DMS79 (cell line): ENCODE data around the gene DLX3.

Experiments
- DNase-seq: peaks from one replicate; lab custom pipeline; 2025; lab: John Stamatoyannopoulos, UW

The DLX3 gene

DNA sequence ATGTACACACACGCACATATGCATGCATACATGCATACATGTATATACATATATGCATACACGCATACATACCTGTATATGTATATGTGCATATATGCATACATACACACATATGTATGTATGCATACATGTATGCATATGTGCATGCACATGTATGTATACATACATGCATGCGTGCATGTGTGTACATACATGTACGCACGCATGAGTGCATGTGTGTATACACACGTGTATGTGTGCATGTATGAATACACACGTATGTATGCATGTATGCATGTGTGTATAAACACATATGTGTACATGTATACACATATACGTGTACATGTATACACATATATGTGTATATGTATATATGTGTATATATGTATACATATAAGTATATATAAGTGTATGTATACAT, 28.5 kb upstream of the DLX3 start:
- DNase-seq, result no peak

DNA sequence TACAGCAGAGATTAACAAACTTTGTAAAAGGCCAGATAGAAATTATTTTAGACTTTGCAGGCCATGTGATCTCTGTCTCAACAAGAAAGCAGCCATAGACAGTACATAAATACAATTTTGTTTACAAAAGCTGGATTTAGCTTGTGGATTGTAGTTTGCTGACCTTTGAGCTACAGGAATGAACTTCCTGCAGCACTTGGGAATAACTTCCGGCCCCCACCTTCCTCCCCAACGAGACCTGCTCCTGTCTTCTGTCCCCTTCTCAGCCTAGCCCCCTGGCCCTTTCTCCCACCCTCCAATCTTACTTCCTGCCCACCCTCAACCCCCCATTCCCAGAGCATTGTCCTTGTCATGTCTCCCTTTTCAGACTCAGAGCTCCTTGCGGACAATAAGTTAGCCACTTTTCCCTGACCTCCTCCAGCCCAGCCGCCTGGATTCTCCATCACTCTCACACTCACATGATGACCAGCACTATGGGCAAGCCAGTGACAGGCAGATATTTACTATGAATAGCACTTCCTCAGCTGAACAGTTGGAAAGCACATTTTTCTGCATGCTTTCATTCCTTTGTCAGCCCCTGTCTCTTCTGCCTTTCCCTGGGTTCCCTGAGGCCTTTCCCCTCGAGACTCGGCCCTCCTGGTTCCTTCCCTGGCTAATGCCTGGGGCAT, 27.6 kb upstream of the DLX3 start:
- DNase-seq, result no peak

DNA sequence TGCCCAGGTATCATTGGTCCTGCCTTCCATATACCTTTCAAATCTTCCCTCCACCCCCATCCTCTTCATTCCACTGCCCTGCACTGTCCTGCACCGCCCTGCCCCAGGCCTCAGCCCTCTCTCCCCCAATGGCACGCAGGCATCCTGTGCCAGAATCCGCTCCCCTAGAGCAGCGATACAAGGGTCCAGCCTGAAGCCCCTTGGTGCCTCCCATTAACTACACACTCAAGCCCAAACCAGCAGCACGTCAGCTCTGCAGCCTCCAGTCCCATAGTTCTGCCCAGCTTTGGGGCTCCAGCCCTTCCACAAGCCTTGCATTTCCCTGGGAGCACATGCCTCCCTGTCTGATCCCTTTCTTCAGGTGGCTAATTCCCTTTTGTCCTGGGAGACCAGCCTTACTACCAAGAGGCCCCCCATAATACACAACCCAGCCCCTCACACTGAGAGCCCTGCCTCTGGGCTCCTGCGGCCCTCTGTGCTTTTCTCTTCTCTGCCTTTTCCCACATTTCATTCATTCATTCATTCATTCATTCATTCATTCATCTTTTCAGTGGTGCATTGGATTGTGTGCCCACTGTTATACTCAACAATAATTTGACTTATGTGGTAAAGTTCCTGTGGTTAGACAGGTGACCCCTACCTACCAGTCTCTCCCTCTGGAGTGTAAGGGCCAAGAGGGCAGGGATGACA, 26.8 kb upstream of the DLX3 start:
- no peak for DNase-seq

DNA sequence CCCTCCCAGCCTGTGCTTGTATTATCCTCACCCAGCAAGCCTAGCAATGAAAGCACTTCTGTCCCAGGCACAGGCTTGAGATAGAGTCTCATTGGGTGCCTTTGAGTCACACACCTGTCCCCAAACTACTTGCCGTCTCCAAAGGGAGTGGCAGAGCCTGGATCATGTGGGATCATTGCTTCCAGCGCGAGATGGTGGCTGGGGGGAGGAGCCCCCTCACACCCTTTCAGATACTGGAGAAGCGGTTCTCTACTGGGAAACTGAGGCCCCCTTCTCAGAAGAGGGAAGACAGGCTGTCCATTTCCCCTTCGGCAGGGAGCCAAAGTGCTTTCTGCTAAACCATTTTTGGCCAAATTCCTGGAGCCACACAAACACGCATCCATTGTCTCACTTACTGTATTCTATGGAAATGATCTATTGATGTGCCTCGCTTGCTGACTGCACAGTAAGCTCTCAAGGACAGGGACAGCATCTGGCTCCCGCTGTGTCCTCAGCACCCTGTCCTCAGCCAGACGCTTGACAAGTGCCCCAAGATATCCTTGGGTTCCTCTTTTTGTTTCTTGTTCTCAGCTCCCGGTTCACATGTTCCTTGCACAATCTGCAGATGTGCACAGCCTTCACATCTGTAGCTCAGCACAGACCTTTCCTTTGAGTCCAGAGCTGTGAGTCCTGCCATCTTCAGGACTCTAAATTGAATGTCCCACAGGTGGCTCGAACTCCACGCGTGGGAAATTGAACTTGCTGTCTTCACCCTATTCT, 26.0 kb upstream of the DLX3 start:
- DNase-seq, result no peak

DNA sequence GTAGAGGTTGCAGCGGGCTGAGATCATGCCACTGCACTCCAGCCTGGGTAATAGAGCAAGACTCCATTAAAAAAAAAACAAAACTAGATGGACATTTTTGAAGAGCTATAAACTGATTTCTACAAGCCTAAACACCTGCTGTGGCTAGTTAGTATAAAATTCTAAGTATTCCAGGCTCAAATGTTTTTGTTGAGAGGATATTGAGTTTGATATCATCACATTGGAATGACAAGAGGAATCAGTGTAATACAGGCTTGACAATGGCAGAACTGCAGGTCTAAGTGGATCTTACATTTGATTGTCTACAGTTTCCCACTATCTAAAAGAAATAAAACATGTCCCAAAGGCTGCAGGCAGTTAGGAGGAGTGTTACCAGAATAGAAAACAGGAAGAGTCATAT, 23.9 kb upstream of the DLX3 start:
- DNase-seq, result no peak

DNA sequence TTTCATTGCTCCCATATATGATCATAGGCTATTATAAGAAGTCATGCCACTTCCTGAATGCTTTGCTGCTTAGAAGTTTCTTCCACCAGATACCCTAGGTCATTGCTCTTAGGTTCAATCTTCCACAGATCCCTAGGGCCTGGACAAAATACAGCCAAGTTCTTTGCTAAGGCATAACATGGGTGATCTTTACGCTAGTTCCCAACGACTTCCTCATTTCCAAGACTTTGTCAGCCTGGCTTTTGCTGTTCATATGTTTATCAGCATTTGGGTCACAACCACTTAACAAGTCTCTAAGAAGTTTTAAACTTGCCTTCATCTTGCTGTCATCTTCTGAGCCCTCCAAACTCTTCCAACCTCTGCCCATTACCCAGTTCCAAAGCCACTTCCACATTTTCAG, 20.1 kb upstream of the DLX3 start:
- no peak for DNase-seq

DNA sequence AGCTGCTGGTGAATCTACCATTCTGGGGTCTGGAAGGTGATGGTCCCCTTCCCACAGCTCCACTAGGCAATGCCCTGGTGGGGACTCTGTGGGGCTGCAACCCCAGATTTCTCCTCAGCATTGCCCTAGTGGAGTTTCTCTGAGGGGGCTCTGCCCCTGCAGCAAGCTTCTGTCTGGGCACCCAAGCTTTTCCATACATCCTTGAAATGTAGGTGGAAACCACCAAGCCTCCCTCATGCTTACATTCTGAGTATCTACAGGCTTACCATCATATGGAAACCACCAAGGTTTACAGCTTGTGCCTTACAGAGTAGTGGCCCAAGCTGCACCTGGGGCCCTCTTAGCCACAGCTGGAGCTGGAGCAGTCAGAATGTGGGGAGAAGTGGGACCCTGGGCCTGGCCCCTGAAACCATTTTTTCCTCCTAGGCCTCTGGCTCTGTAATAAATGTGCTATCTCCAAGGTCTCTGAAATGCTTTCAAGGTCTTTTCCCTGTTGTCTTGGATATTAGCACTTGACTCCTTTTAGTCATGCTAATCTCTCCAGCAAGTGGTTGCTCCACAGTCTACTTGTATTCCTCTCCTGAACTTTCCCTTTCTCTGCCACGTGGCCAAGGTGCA, 19.6 kb upstream of the DLX3 start:
- DNase-seq, result no peak

DNA sequence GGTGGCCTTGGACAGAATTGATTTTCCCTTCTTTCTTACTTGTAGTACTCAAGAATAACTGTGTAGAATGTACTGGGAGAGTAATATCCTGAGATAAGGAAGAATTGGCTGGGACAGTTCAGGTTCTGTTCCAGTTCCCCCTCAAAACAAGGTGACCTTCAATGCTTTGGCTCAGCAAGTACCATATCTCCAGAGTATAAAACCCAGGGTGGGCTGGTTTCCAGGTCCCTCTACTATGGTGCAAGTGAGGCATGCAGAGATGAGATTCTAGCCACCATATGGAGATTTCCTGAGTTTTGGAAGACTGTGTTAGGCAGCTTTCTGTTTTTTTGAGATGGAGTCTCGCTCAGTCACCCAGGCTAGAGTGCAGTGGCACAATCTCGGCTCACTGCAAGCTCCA, 18.1 kb upstream of the DLX3 start:
- no peak for DNase-seq

DNA sequence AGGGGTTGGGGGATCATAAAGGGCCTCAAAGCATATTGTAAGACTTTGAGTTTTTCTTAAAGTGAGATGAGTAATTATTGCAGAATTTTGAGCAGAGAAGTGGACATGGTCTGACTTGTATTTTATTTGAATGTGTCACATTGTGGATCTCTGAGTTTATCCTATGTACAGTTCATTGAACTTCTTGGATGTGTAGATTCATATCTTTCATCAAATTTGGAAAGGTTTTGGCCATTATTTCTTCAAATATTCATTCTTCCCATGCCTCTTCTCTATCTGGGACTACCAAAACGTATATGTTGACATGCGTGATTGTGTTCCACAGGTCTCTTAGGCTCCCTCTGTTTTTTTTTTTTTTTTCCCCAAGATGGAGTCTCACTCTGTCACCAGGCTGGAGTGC, 14.3 kb upstream of the DLX3 start:
- no peak for DNase-seq

DNA sequence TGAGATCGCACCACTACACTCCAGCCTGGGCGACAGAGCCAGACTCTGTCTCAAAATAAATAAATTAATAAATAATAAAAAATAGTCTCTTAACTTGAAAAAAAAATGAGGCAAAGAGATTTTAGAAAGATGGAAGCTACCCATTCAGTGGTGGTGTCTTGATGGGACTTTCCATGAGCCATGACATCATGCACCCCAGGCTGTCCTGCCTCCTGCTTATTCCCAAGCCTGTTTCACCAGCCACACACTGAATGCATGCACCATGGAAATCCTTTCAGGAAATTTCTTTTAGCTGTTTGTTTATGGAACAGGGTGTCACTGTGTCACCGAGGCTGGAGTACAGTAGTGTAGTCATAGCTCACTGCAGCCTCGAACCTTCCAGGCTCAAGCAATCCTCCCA, 8.9 kb upstream of the DLX3 start:
- no peak for DNase-seq

DNA sequence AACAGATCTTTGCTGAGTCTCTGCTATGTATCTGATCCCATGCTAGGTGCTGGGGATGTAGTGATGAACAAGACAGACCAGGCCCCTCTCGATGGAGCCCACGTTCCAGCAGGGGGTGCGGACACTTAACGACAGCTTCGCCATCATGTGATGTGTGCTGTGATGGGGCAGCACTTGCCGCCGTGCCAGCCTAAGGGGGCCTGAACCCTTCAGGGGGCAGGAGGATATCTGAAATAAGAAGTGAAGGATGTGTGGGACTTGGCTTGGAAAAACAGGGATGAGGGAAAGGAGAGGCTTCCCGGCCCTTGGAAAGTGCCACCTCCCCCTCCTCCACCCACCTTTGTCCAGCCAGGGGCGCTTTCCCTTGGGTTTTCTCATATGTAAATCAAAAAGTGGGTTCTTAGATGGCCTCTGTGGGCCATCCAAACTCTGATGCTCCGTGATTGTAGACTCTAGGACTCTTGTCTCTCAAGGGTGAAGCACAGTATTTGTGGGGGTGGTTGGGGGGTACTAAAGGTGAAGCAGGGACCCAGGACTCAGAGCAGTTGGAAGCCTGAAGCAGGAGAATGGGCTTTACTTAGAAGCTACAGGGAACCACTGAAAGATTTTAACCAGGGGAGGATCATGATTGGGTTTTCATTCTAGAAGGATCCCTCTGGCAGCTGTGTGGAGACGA, 4.0 kb upstream of the DLX3 start:
- DNase-seq, result no peak

DNA sequence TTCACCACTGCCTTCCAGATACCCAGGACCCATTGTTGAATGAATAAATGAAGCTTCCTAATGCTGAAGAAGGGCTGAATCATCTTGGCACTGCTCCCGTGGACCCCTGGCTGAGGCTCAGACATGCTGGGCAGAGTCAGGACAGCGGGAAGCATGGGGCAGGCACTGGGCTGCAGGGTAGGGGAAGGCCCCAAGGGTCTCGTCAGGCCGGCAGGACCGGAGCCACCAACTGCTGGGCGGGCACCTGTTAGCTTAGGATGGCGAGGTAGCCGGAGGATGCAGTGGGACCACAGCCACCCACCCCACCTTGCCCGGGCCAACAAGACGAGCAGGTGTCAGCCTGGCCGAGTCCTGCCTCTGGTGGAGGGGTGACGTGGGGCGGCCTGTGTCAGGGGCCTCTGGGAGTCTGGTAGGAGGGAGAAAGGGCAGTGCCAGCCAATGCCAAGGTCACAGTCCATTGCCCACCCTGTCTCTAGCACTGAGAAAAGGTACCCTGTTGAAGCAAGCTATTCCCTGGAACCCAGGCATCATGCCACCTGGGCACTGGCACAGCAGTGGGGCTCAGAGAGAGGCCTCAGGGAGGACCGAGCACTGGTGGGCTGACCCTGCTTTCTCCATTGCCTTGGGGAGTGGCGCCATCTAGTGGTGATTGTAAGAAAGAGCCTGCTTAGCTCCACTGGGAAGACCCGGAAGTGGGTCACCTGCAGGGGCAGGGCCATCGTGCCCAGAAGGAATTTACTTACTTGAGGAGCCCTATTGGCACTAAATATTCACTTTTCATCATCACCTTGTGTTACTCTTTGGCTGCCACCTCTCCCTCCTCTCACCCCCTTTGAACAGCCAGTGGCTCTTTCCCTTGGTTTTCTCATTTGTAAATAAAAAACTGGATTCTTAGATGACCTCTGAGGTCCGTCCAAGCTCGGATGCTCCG, 3.0 kb upstream of the DLX3 start:
- DNase-seq, result peak; percentile 83

DNA sequence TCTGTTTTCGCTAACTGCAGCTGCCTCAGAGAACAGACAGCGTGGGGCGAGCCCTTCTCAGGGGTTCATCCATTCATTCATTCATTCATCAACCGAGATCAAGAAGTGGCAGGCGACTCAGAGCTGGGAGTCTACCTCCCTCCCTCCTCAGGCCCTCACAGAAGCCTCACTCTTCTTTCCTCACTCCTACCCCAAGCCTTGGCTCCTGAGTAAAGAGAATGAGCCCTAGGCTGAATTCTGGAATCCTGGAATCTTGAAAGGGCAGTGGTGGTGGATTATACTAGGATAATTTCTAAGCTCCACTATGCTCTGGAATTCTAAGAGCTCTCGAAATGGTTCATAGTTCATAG, 2.3 kb upstream of the DLX3 start:
- DNase-seq, result no peak

DNA sequence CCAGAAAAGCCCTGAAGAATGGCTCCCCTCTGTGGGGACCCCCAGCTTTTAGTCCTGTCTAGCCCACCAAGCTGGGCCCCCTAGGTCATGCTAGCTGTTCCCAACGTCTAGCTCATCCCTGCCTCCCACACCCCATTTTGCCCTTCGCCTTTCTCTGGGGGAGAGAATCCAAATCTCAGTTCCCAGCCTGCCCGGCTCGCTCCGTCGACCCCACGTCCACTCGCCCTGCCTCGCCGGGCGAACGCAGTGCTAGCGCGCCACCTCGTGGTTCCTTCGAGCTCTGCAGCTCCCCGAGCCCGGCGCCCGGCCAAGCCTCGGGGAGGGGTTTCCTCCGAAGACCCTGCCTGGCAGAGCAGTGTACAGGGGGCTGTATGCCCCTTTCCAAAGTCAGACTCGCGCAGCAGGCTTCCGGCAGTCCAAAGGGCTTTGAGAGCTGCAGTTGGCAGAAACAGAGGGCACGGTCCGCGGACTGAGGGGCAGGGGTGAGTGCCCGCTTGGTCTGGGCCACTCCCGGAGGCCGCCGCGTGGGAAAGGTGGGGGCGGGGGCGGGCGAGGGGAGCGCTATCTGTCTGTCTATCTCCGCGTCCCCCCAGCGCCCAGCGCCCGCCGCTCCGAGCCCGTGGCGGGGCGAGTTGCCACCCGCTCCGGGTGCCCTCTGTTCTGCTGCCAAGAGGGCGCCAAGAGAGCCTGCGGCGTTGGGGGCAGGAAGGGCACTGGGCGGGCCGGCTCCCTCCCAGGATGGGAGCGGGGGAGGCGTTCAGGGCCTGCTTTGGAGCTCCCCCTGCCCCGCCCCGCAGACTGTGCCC, 1.7 kb upstream of the DLX3 start:
- DNase-seq, result no peak

DNA sequence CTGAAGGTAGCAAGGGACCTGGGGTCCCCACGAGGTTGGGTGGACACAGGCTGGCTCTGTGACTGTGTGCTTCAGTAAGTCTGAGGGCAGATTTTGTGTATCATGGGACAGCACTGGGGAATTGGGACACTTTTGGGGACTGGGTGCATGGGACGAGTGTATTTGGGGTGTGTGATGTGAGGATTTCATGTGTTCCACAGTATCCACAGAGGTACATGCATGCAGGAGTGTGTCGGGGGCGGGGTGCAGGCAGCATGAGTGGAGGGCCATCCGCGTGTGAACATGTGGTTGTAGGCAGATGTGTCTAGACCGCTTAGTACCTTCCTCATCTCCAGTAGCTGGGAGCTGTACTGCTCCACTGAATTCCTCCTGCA, 1.1 kb upstream of the DLX3 start:
- no peak for DNase-seq

DNA sequence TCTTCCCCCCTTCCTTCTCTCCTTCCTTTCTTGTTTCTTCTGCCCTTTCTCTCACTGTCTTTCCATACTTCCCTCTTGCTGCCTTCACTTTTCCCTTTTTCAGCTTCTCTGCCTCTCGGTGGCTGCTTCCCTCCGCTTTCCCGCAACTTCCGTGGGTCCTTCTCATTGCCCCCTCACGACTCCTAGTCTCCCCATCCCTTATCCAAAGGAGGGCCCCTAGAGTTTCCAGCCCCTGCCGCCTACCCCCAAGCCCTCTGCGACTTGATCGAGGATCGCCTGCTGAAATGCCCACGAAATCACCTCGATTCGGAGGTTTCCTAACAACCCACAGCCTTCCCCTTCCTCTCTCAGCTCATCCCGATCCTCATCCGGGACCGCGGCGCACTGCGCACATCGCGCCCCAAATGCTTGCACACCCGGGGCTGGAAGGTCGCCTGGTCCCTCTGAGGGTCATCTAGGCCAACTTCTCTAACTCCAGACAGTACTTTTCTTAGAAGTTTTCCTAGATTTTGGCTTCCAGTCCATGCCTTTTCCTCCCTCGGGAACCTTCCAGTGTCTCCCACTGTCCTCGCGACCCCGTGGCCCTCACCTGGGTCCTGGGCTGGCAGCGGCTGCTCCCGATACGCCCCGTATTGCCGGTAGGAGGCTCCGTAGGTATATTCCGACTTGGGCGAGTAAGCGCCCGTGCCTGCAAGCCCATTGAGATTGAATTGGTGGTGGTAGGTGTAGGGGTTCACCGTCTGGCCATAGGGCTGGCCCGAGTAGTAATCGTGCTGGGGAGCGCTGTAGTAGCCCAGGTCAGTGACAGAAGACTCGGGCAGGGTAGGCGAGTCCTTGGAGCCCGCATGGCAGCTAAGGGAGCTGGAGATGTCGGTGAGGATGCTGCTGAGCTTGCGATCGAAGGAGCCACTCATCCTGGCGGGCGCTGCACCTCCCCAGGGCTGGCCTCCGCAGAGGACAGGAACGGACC, 654 bp downstream of the DLX3 start:
- no peak for DNase-seq

DNA sequence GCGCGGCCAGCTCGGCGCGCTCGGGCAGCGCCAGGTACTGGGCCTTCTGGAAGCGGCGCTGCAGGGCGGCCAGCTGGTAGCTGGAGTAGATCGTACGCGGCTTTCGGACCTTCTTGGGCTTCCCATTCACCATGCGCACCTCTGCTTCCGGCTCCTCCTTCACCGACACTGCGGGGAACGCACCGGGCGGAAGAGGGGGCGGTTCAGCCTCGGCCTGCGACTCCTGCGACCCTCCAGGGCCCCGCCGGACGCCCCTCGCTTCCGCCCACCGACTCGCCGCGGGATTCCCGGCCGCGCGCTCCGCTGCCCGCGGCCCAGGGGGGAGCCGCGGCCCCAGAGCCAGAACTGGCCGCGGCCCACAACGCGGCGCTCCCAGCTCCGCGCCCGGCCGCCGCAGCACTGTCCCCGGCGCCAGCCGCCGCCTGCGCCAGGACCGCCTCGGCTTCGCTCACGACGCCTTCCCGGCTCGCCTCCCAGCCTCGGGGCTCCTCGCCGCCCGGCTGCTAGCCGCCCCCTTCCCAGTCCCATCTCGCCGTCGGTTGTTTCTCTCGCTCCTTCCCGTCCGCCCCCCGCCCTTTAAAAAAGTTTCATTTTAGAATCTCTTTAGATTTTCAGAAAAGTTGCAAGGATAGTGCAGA, 1.5 kb downstream of the DLX3 start:
- DNase-seq, result no peak

DNA sequence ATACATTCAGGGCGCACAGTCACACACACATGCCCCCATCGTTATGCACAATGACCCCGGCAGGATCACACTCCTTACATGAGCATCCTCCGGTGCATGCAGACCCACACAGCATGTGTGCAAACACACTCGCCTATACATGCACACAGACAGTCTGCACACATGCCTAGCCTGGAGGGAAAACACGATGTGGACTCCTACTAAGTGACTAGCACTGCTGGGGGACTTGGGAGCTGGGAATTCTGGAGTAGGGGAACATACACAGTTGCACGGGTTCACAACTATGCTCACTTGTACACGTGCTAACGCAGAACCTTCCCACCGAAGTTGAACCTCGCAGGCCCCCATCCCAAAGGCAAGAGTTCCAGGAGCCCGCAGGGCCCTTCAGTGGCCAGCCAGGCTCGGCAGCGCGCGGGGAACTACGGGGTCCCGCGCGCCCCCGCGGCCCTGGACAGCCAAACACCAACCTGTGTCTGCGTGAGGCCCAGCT, 2.0 kb downstream of the DLX3 start:
- DNase-seq, result no peak
